Measurements from ENCODE around the gene TMEM178B. TPM values are rescaled to one million over a fixed set of nuclear protein-coding genes. Genes with fewer than 3 reads are reported as not detected.
"Not testable (repeated sequence)": the region's sequence is repeated elsewhere in the genome, so short reads cannot be mapped to it uniquely, and the experiment has no call there.

Gene TMEM178B
- total RNA-seq, 1 experiment from 2014 or later: 0.39 TPM

DNA sequence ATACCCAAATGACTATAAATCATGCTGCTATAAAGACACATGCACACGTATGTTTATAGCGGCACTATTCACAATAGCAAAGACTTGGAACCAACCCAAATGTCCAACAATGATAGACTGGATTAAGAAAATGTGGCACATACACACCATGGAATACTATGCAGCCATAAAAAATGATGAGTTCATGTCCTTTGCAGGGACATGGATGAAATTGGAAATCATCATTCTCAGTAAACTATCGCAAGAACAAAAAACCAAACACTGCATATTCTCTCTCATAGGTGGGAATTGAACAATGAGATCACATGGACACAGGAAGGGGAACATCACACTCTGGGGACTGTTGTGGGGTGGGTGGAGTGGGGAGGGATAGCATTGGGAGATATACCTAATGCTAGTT, 35.8 kb upstream of the TMEM178B start:
- DNase-seq (ENCODE audit: low read depth, low spot score); H3K36me3 ChIP-seq (ENCODE audit: control insufficient read depth, insufficient read depth, low read length); POLR2A ChIA-PET; H3K27me3 ChIP-seq (ENCODE audit: control insufficient read depth, insufficient read depth, low read length); H3K4me3 ChIP-seq (ENCODE audit: low read depth in 2 of 2, low read length in 2 of 2); H3K27ac ChIP-seq (ENCODE audit: low read length); ATAC-seq; BruUV-seq (replicated peaks); H3K9me3 ChIP-seq (ENCODE audit: control insufficient read depth, insufficient read depth, low read depth, low read length); in situ Hi-C loops (cut with HindIII; ENCODE audit: low pct_unique_long_range_greater_than_20kb, low sequenced_read_pairs); CTCF ChIA-PET; H3K4me1 ChIP-seq (ENCODE audit: control insufficient read depth, insufficient read depth, low read length); intact Hi-C loops (cut with micrococcal nuclease; ENCODE audit: unreplicated experiment): not testable (repeated sequence)

DNA sequence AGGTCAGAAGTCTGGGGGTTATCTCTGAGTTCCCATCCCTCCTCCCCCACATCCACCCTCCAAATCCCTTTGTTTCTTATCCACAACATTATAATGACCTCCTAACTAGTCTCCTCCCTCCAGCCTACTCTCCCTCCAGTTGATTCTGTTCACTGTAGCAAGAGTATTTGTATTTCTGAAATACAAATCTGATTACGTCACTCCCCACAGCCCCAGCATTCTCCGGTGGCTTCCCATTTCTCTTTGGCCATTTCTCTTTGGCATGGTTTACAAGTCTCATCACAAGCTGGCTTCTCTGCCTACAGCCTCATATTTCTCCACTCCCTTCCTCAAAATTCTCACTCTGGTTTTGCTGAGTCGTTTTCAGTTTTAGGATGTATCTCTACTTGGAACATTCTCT, 34.5 kb upstream of the TMEM178B start:
- Histone ChIP-seq H3K27ac (ENCODE audit: low read length) (no peak overlapping the region), H3K27me3 (ENCODE audit: control insufficient read depth, insufficient read depth, low read length) (no peaks in the 10 kb centered on the region), H3K9me3 (ENCODE audit: control insufficient read depth, insufficient read depth, low read depth, low read length) (no peaks in the 10 kb centered on the region), H3K36me3 (ENCODE audit: control insufficient read depth, insufficient read depth, low read length) (no peaks in the 10 kb centered on the region), H3K4me1 (ENCODE audit: control insufficient read depth, insufficient read depth, low read length) (no peaks in the 10 kb centered on the region), H3K4me3 (ENCODE audit: low read depth in 2 of 2, low read length in 2 of 2) (no peak overlapping the region)
- CTCF ChIA-PET: no interaction called here
- BruUV-seq (replicated peaks): no TSS peak
- DNase-seq (ENCODE audit: low read depth, low spot score): no peak
- ATAC-seq: no peak
- POLR2A ChIA-PET: no interaction called here
- intact Hi-C loops (cut with micrococcal nuclease; ENCODE audit: unreplicated experiment) (no loop called here), in situ Hi-C loops (cut with HindIII; ENCODE audit: low pct_unique_long_range_greater_than_20kb, low sequenced_read_pairs) (no loop called here)
- TF ChIP-seq, protein P1, sequence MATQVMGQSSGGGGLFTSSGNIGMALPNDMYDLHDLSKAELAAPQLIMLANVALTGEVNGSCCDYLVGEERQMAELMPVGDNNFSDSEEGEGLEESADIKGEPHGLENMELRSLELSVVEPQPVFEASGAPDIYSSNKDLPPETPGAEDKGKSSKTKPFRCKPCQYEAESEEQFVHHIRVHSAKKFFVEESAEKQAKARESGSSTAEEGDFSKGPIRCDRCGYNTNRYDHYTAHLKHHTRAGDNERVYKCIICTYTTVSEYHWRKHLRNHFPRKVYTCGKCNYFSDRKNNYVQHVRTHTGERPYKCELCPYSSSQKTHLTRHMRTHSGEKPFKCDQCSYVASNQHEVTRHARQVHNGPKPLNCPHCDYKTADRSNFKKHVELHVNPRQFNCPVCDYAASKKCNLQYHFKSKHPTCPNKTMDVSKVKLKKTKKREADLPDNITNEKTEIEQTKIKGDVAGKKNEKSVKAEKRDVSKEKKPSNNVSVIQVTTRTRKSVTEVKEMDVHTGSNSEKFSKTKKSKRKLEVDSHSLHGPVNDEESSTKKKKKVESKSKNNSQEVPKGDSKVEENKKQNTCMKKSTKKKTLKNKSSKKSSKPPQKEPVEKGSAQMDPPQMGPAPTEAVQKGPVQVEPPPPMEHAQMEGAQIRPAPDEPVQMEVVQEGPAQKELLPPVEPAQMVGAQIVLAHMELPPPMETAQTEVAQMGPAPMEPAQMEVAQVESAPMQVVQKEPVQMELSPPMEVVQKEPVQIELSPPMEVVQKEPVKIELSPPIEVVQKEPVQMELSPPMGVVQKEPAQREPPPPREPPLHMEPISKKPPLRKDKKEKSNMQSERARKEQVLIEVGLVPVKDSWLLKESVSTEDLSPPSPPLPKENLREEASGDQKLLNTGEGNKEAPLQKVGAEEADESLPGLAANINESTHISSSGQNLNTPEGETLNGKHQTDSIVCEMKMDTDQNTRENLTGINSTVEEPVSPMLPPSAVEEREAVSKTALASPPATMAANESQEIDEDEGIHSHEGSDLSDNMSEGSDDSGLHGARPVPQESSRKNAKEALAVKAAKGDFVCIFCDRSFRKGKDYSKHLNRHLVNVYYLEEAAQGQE (IDR thresholded peaks at IDR 0.05; ENCODE audit: insufficient read depth in 1 of 2, low read depth in 2 of 2, low read length in 1 of 2): no peak
- no peak for TF ChIP-seq POLR2AphosphoS5 (IDR thresholded peaks at IDR 0.05; ENCODE audit: low read depth, low read length)
- TF ChIP-seq, protein P2, sequence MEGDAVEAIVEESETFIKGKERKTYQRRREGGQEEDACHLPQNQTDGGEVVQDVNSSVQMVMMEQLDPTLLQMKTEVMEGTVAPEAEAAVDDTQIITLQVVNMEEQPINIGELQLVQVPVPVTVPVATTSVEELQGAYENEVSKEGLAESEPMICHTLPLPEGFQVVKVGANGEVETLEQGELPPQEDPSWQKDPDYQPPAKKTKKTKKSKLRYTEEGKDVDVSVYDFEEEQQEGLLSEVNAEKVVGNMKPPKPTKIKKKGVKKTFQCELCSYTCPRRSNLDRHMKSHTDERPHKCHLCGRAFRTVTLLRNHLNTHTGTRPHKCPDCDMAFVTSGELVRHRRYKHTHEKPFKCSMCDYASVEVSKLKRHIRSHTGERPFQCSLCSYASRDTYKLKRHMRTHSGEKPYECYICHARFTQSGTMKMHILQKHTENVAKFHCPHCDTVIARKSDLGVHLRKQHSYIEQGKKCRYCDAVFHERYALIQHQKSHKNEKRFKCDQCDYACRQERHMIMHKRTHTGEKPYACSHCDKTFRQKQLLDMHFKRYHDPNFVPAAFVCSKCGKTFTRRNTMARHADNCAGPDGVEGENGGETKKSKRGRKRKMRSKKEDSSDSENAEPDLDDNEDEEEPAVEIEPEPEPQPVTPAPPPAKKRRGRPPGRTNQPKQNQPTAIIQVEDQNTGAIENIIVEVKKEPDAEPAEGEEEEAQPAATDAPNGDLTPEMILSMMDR (IDR thresholded peaks at IDR 0.05): no peak
- no peak for TF ChIP-seq TCF7L2 (IDR thresholded peaks at IDR 0.05; ENCODE audit: low read depth, low read length)
- no peak for TF ChIP-seq SIN3A (IDR thresholded peaks at IDR 0.05; ENCODE audit: borderline replicate concordance, insufficient read depth, low read depth, low read length)

DNA sequence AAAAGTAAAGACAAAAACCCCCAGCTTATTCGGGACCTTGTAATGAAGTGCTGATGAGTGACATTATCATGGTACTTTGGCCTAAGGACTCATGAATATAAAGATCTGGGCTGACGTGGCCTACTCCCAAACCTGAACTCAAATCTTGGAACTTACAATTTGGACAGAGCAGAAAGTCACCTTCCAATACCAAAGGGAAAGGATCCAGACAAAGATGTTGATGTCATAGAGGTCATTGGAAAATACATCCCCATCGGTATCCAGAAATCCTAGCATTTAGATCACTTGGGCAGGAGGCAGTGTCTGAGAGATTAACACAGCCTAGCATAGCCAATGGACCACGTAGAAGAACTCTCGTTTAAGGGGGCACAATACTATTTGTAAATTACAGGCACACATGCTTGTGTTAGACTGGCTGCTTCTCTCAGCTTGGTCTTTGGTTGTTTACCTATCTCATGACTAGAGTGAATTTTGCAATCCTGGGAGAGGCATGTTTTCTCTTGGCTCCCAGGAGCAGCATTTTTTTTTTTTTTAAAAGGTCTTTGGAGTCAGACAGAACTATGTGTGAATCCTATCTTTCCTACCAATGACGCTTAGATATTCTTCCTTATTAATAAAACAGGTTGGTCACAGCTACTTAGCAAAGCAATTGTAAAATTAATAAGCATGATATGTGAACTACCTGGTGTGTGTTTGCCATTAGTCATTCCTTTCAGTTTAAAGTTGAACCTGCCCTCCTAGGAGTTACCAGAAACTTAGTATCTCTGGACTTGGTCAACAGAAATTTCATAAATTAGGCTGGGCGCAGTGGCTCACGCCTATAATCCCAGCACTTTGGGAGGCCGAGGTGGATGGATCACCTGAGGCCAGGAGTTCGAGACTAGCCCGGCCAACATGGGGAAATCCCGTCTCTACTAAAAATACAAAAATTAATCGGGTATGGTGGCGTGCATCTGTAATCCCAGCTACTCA, 31.4 kb upstream of the TMEM178B start:
- ATAC-seq (no peak), DNase-seq (ENCODE audit: low read depth, low spot score) (peak; percentile 28)
- Histone ChIP-seq H3K27ac (ENCODE audit: low read length) (no peak overlapping the region), H3K4me3 (ENCODE audit: low read depth in 2 of 2, low read length in 2 of 2) (no peak overlapping the region), H3K4me1 (ENCODE audit: control insufficient read depth, insufficient read depth, low read length) (no peaks in the 10 kb centered on the region), H3K27me3 (ENCODE audit: control insufficient read depth, insufficient read depth, low read length) (no peaks in the 10 kb centered on the region), H3K9me3 (ENCODE audit: control insufficient read depth, insufficient read depth, low read depth, low read length) (no peaks in the 10 kb centered on the region), H3K36me3 (ENCODE audit: control insufficient read depth, insufficient read depth, low read length) (no peaks in the 10 kb centered on the region)
- TF ChIP-seq, protein P2 (IDR thresholded peaks at IDR 0.05): no peak
- no peak for TF ChIP-seq POLR2AphosphoS5 (IDR thresholded peaks at IDR 0.05; ENCODE audit: low read depth, low read length)
- TF ChIP-seq, protein P1 (IDR thresholded peaks at IDR 0.05; ENCODE audit: insufficient read depth in 1 of 2, low read depth in 2 of 2, low read length in 1 of 2): no peak
- no peak for TF ChIP-seq TCF7L2 (IDR thresholded peaks at IDR 0.05; ENCODE audit: low read depth, low read length)
- TF ChIP-seq SIN3A (IDR thresholded peaks at IDR 0.05; ENCODE audit: borderline replicate concordance, insufficient read depth, low read depth, low read length): no peak
- CTCF ChIA-PET: no interaction called here
- in situ Hi-C loops (cut with HindIII; ENCODE audit: low pct_unique_long_range_greater_than_20kb, low sequenced_read_pairs) (no loop called here), intact Hi-C loops (cut with micrococcal nuclease; ENCODE audit: unreplicated experiment) (no loop called here)
- POLR2A ChIA-PET: no interaction called here
- BruUV-seq (replicated peaks): no TSS peak

Data from Panc1 (cell line).